Neural cell (in vitro differentiated cells): ENCODE data around the gene ISG15.
A peak's percentile ranks its signal among the peaks of the same experiment; 100 is the strongest.

ENCODE experiments used
- CTCF ChIP-seq: fragments of 450-650 bp; IDR thresholded peaks from 2 replicates; pipeline ENCODE4 v1.5.1; 2014; ENCODE audit warnings: antibody characterized with exemption, mild to moderate bottlenecking, moderate library complexity; ENCODE audit not compliant: poor library complexity, severe bottlenecking
- EP300 ChIP-seq: fragments of 450-650 bp; conservative IDR thresholded peaks from 2 replicates; pipeline ENCODE4 v1.6.1; 2014; ENCODE audit warnings: antibody characterized with exemption, mild to moderate bottlenecking, moderate library complexity; ENCODE audit not compliant: poor library complexity, severe bottlenecking
- EZH2 ChIP-seq: fragments of 200-600, 300-800 bp; shearing (Covaris generic), sonication (generic); IDR thresholded peaks from 2 replicates; pipeline ENCODE4 v1.6.1; 2014; ENCODE audit warnings: antibody characterized with exemption, low read length, borderline replicate concordance, mild to moderate bottlenecking; ENCODE audit not compliant: insufficient read depth, poor library complexity, severe bottlenecking
- MXI1 ChIP-seq: fragments of 450-650 bp; conservative IDR thresholded peaks from 2 replicates; pipeline ENCODE4 v1.6.1; 2014; ENCODE audit warnings: antibody characterized with exemption, mild to moderate bottlenecking; ENCODE audit not compliant: poor library complexity, severe bottlenecking
- POLR2AphosphoS5 ChIP-seq: IDR thresholded peaks from 2 replicates; pipeline ENCODE4 v1.6.1; 2012
- RAD21 ChIP-seq: fragments of 450-650 bp; conservative IDR thresholded peaks from 2 replicates; pipeline ENCODE4 v1.6.1; 2014; ENCODE audit warnings: antibody characterized with exemption, mild to moderate bottlenecking, moderate library complexity
- REST ChIP-seq: IDR thresholded peaks from 2 replicates; pipeline ENCODE4 v1.6.1; 2012; ENCODE audit warnings: borderline replicate concordance
- TAF1 ChIP-seq: IDR thresholded peaks from 2 replicates; pipeline ENCODE4 v1.6.1; 2012; ENCODE audit warnings: low read depth

- TF ChIP-seq REST (no peak), TAF1 (peak; percentile 26), CTCF (no peak), POLR2AphosphoS5 (no peak), EP300 (no peak), RAD21 (no peak), EZH2 (no peak), MXI1 (no peak)
Observed at GRCh38 chr1:1020415-1021009, 7.2 kb downstream of the ISG15 start.
